ENCODE measurements around the gene SF3B3.
"Not testable (repeated sequence)": the region's sequence is repeated elsewhere in the genome, so short reads cannot be mapped to it uniquely, and the experiment has no call there.

Gene SF3B3

GRCh38 chr16:70614208-70614951 is 90.8 kb downstream of the SF3B3 start:
- TF ChIP-seq CTCF (IDR thresholded peaks at IDR 0.05; ENCODE audit: low read depth, low read length, missing control alignments) = no peak
- DNase-seq (ENCODE audit: low read depth) = no peak
- no peak overlapping the region for H3K4me3 ChIP-seq (ENCODE audit: low read depth, low read length)

GRCh38 chr16:70615945-70616344 is 92.3 kb downstream of the SF3B3 start:
- no peak for TF ChIP-seq CTCF (IDR thresholded peaks at IDR 0.05; ENCODE audit: low read depth, low read length, missing control alignments)
- no peak overlapping the region for H3K4me3 ChIP-seq (ENCODE audit: low read depth, low read length)
- DNase-seq (ENCODE audit: low read depth) = no peak

GRCh38 chr16:70621864-70622263 is 98.2 kb downstream of the SF3B3 start:
- H3K4me3 ChIP-seq (ENCODE audit: low read depth, low read length); DNase-seq (ENCODE audit: low read depth): not testable (repeated sequence)
